Spleen (tissue), 7 donors: ENCODE measurements around the gene MBOAT2.

Experiments
- CTCF ChIP-seq, 11 experiments: fragments of 200-600 bp in 7 of 11; fragments of 450-650 bp in 4 of 11; sonication (generic) in 4 of 11; IDR thresholded peaks in 8 of 11; conservative IDR thresholded peaks in 3 of 11; 1 replicate in 7 of 11; 2 replicates in 4 of 11; pipeline versions ENCODE4 v1.4.0 to v1.8.0; 2016 to 2021; ENCODE audit warnings: antibody characterized with exemption in 11 of 11, inconsistent platforms in 4 of 11, mild to moderate bottlenecking in 1 of 11
- POLR2A ChIP-seq, 3 donors: fragments of 450-650 bp; IDR thresholded peaks; one replicate each; pipeline ENCODE4 v1.5.1; 2017; ENCODE audit warnings: antibody characterized with exemption in 3 of 3, mild to moderate bottlenecking in 1 of 3
- donor health status: DM: no; HTN: no; CAD: no; lungs with moderate emphysema.
- donor health status: DM: no; HTN: no; CAD: no.
- donor health status: DM: no; HTN: no; CAD: no.

GRCh38 chr2:8850845-8851487 is 152.5 kb downstream of the MBOAT2 start:
- TF ChIP-seq CTCF (IDR thresholded peaks at IDR 0.05 in 8 of 11, conservative IDR thresholded peaks at IDR 0.05 in 3 of 11) (no peak), POLR2A (IDR thresholded peaks at IDR 0.05) (no peak)
